ENCODE results near the gene NWD2.

The NWD2 gene

DNA sequence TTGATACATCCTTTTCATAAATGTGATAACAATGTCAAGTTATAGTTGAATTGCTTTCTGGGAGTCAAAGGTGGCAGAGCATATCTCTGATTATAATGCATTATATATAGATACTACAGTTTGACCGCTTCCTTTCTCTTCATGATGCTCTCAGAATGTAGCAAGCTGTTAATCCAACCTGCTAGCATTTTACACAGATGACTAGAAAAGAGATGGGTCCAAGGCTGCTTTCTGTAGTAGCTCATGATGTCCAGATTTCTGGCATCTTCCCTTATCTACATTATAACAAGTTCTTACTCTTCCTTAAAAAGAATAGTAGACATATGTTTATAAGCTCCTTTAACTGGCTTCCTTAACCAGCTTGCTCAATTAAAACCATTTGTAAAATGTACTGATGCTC, 192.0 kb downstream of the NWD2 start:
- DNase-seq: no peak
- Histone ChIP-seq H3K18ac (ENCODE audit: low read depth in 1 of 2, low read length in 2 of 2) (no peak overlapping the region), H3K4me3 (ENCODE audit: insufficient read depth in 1 of 2, low read depth in 1 of 2, low read length in 2 of 2) (no peak overlapping the region), H3K14ac (ENCODE audit: low read length in 2 of 2) (no peak overlapping the region), H2AK5ac (ENCODE audit: low read length, severe bottlenecking) (no peak overlapping the region), H3K79me1 (replicated peaks; ENCODE audit: low read length, poor library complexity, severe bottlenecking) (no peaks in the 10 kb centered on the region), H2BK15ac (ENCODE audit: low read depth, poor library complexity, severe bottlenecking) (no peak overlapping the region), H3K9ac (ENCODE audit: low read length) (no peak overlapping the region), H2BK5ac (ENCODE audit: low read depth, low read length, poor library complexity, severe bottlenecking) (no peak overlapping the region), H3K27ac (ENCODE audit: low read length, poor library complexity, severe bottlenecking) (no peak overlapping the region), H3K23ac (ENCODE audit: low read length in 2 of 2) (no peak overlapping the region), H2AFZ (ENCODE audit: low read depth, low read length) (no peak overlapping the region), H2BK120ac (ENCODE audit: low read depth, low read length) (no peak overlapping the region), H3K4ac (ENCODE audit: low read depth in 1 of 2, low read length in 2 of 2) (no peak overlapping the region), H3K4me1 (ENCODE audit: control insufficient read depth, insufficient read depth, low read depth, low read length) (no peaks in the 10 kb centered on the region), H3K4me2 (ENCODE audit: low read length, poor library complexity, severe bottlenecking) (no peak overlapping the region), H4K91ac (ENCODE audit: low read length) (no peak overlapping the region), H4K8ac (ENCODE audit: low read length) (no peak overlapping the region), H3K9me3 (ENCODE audit: control insufficient read depth, low read length) (no peaks in the 10 kb centered on the region), H3K36me3 (ENCODE audit: control insufficient read depth in 1 of 2, insufficient read depth in 2 of 2, low read depth in 1 of 2, low read length in 2 of 2) (no peaks in the 10 kb centered on the region), H3K27me3 (ENCODE audit: control insufficient read depth in 1 of 2, insufficient read depth in 1 of 2, low read length in 2 of 2) (no peaks in the 10 kb centered on the region), H2BK12ac (ENCODE audit: low read length in 2 of 2) (no peak overlapping the region)
- WGBS: no CpG with 5 or more reads among the region's 1 CpG

- DNase-seq: no peak
- Histone ChIP-seq H3K4me3 (ENCODE audit: insufficient read depth in 1 of 2, low read depth in 1 of 2, low read length in 2 of 2) (no peak overlapping the region), H2AFZ (ENCODE audit: low read depth, low read length) (no peak overlapping the region), H3K36me3 (ENCODE audit: control insufficient read depth in 1 of 2, insufficient read depth in 2 of 2, low read depth in 1 of 2, low read length in 2 of 2) (no peaks in the 10 kb centered on the region), H3K79me1 (replicated peaks; ENCODE audit: low read length, poor library complexity, severe bottlenecking) (no peaks in the 10 kb centered on the region), H2BK15ac (ENCODE audit: low read depth, poor library complexity, severe bottlenecking) (no peak overlapping the region), H3K27me3 (ENCODE audit: control insufficient read depth in 1 of 2, insufficient read depth in 1 of 2, low read length in 2 of 2) (no peaks in the 10 kb centered on the region), H2BK120ac (ENCODE audit: low read depth, low read length) (no peak overlapping the region), H3K23ac (ENCODE audit: low read length in 2 of 2) (no peak overlapping the region), H3K27ac (ENCODE audit: low read length, poor library complexity, severe bottlenecking) (no peak overlapping the region), H3K4me2 (ENCODE audit: low read length, poor library complexity, severe bottlenecking) (no peak overlapping the region), H3K9ac (ENCODE audit: low read length) (no peak overlapping the region), H4K8ac (ENCODE audit: low read length) (no peak overlapping the region), H2AK5ac (ENCODE audit: low read length, severe bottlenecking) (no peak overlapping the region), H3K4me1 (ENCODE audit: control insufficient read depth, insufficient read depth, low read depth, low read length) (no peaks in the 10 kb centered on the region), H4K91ac (ENCODE audit: low read length) (no peak overlapping the region), H2BK5ac (ENCODE audit: low read depth, low read length, poor library complexity, severe bottlenecking) (no peak overlapping the region), H3K9me3 (ENCODE audit: control insufficient read depth, low read length) (no peaks in the 10 kb centered on the region), H3K4ac (ENCODE audit: low read depth in 1 of 2, low read length in 2 of 2) (no peak overlapping the region), H3K14ac (ENCODE audit: low read length in 2 of 2) (no peak overlapping the region), H2BK12ac (ENCODE audit: low read length in 2 of 2) (no peak overlapping the region), H3K18ac (ENCODE audit: low read depth in 1 of 2, low read length in 2 of 2) (no peak overlapping the region)
- WGBS: 52% methylated on average over 3 of the region's 4 CpGs
Measured at GRCh38 chr4:37437163-37437562, 192.6 kb downstream of the NWD2 start.

DNA sequence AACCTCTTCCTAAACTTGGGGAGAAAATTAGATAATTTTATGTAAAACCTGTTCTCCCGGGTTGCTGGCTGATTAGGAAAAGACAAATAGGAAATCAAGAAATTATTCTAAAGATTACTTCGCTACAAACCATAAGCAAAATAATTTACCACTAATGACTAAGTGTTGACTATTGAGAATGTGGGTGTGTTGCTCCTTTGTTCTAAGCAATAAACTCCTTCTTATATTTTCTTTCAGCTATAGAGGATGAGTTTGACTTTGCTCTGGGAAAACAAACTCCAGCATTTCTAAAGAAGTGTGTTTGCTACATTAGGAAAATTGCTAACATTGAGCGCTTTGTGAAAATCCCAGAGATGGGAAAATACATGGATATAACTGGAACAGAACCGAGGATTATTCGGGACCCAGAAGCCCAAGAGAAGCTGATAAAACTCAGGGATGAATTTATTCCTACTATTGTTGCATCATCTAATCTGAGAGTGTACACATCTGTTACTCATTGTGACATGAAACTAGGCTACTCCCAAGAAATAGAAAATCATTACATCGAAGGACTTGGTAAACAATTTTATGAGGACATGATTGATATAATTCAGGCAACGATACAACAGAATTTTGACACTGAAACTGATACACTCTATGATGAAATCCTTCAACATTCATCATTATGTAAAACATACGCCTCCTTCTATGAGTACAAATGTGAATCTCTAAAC, 194.2 kb downstream of the NWD2 start:
- Histone ChIP-seq H3K4me3 (ENCODE audit: insufficient read depth in 1 of 2, low read depth in 1 of 2, low read length in 2 of 2) (no peak overlapping the region), H3K23ac (ENCODE audit: low read length in 2 of 2) (no peak overlapping the region), H2AK5ac (ENCODE audit: low read length, severe bottlenecking) (no peak overlapping the region), H3K4me1 (ENCODE audit: control insufficient read depth, insufficient read depth, low read depth, low read length) (no peaks in the 10 kb centered on the region), H3K4me2 (ENCODE audit: low read length, poor library complexity, severe bottlenecking) (no peak overlapping the region), H2BK5ac (ENCODE audit: low read depth, low read length, poor library complexity, severe bottlenecking) (no peak overlapping the region), H2BK15ac (ENCODE audit: low read depth, poor library complexity, severe bottlenecking) (no peak overlapping the region), H2BK120ac (ENCODE audit: low read depth, low read length) (no peak overlapping the region), H3K79me1 (replicated peaks; ENCODE audit: low read length, poor library complexity, severe bottlenecking) (no peaks in the 10 kb centered on the region), H3K9me3 (ENCODE audit: control insufficient read depth, low read length) (no peaks in the 10 kb centered on the region), H2AFZ (ENCODE audit: low read depth, low read length) (no peak overlapping the region), H3K4ac (ENCODE audit: low read depth in 1 of 2, low read length in 2 of 2) (no peak overlapping the region), H3K14ac (ENCODE audit: low read length in 2 of 2) (no peak overlapping the region), H3K36me3 (ENCODE audit: control insufficient read depth in 1 of 2, insufficient read depth in 2 of 2, low read depth in 1 of 2, low read length in 2 of 2) (no peaks in the 10 kb centered on the region), H3K9ac (ENCODE audit: low read length) (no peak overlapping the region), H3K27ac (ENCODE audit: low read length, poor library complexity, severe bottlenecking) (no peak overlapping the region), H3K18ac (ENCODE audit: low read depth in 1 of 2, low read length in 2 of 2) (no peak overlapping the region), H3K27me3 (ENCODE audit: control insufficient read depth in 1 of 2, insufficient read depth in 1 of 2, low read length in 2 of 2) (no peaks in the 10 kb centered on the region), H2BK12ac (ENCODE audit: low read length in 2 of 2) (no peak overlapping the region), H4K8ac (ENCODE audit: low read length) (no peak overlapping the region), H4K91ac (ENCODE audit: low read length) (no peak overlapping the region)
- DNase-seq: no peak
- WGBS: 90% methylated on average over 5 of the region's 8 CpGs

DNA sequence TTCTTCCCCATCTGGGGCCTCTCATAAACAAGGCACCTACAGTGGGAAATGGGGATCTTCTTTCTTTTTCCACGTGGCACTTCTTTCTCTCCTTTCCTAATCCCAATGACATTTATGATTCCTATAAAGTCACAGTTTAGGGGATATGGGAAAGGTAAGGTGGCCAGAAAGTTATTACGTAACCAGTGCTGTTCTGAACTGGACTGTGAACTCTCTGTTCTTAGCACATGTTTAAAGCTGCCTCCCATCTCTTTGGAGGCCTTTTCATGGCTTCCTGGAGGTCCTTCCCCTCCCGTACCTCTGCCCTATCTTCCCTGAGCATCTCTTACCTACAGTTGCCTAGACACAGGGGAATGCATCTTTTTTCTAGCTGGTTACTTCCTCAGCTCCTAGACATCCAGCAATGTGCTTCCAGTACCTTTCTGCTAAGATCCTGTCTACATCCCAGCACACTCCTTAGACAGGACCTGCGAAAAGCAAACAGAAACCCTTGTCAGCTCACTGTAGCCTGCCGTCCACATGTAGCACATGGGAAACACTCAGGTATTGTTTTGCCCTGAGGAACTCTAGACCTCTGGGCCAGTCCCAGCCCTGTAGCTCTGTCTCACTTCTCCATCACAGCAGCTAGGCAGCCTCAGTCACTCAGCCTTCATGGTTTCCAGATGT, 195.4 kb downstream of the NWD2 start:
- Histone ChIP-seq H2AFZ (ENCODE audit: low read depth, low read length) (no peak overlapping the region), H3K36me3 (ENCODE audit: control insufficient read depth in 1 of 2, insufficient read depth in 2 of 2, low read depth in 1 of 2, low read length in 2 of 2) (no peaks in the 10 kb centered on the region), H3K9ac (ENCODE audit: low read length) (no peak overlapping the region), H3K18ac (ENCODE audit: low read depth in 1 of 2, low read length in 2 of 2) (no peak overlapping the region), H3K14ac (ENCODE audit: low read length in 2 of 2) (no peak overlapping the region), H3K9me3 (ENCODE audit: control insufficient read depth, low read length) (no peaks in the 10 kb centered on the region), H3K4me2 (ENCODE audit: low read length, poor library complexity, severe bottlenecking) (no peak overlapping the region), H3K27me3 (ENCODE audit: control insufficient read depth in 1 of 2, insufficient read depth in 1 of 2, low read length in 2 of 2) (no peaks in the 10 kb centered on the region), H2AK5ac (ENCODE audit: low read length, severe bottlenecking) (no peak overlapping the region), H3K4ac (ENCODE audit: low read depth in 1 of 2, low read length in 2 of 2) (no peak overlapping the region), H4K91ac (ENCODE audit: low read length) (no peak overlapping the region), H4K8ac (ENCODE audit: low read length) (no peak overlapping the region), H3K79me1 (replicated peaks; ENCODE audit: low read length, poor library complexity, severe bottlenecking) (no peaks in the 10 kb centered on the region), H2BK12ac (ENCODE audit: low read length in 2 of 2) (no peak overlapping the region), H3K23ac (ENCODE audit: low read length in 2 of 2) (no peak overlapping the region), H2BK120ac (ENCODE audit: low read depth, low read length) (no peak overlapping the region), H3K27ac (ENCODE audit: low read length, poor library complexity, severe bottlenecking) (no peak overlapping the region), H3K4me3 (ENCODE audit: insufficient read depth in 1 of 2, low read depth in 1 of 2, low read length in 2 of 2) (no peak overlapping the region), H2BK15ac (ENCODE audit: low read depth, poor library complexity, severe bottlenecking) (no peak overlapping the region), H3K4me1 (ENCODE audit: control insufficient read depth, insufficient read depth, low read depth, low read length) (no peaks in the 10 kb centered on the region), H2BK5ac (ENCODE audit: low read depth, low read length, poor library complexity, severe bottlenecking) (no peak overlapping the region)
- 82% methylated on average over 4 of the region's 5 CpGs for WGBS
- no peak for DNase-seq

All from mesenchymal stem cell (in vitro differentiated cells and primary cell).